NCI-H345 (cell line): ENCODE data around the gene AUH.
A peak's percentile ranks its signal among the peaks of the same experiment; 100 is the strongest.
"Not testable (repeated sequence)": the region's sequence is repeated elsewhere in the genome, so short reads cannot be mapped to it uniquely, and the experiment has no call there.

ENCODE experiments used
- DNase-seq: peaks from one replicate; lab custom pipeline; 2025; lab: John Stamatoyannopoulos, UW

The AUH gene

GRCh38 chr9:91208419-91208745, 153.3 kb downstream of the AUH start:
- no peak for DNase-seq

GRCh38 chr9:91207729-91208418, 153.8 kb downstream of the AUH start:
- no peak for DNase-seq

GRCh38 chr9:91207397-91207728, 154.4 kb downstream of the AUH start:
- DNase-seq: no peak

GRCh38 chr9:91206806-91207205, 154.9 kb downstream of the AUH start:
- no peak for DNase-seq

- no peak for DNase-seq
These were observed 158.9 kb downstream of the AUH start for GRCh38 chr9:91202736-91203283.

- DNase-seq: no peak
These were observed 160.9 kb downstream of the AUH start for GRCh38 chr9:91200692-91201336.

- DNase-seq: no peak
These were observed 161.8 kb downstream of the AUH start for GRCh38 chr9:91199739-91200497.

GRCh38 chr9:91198881-91199280, 162.8 kb downstream of the AUH start:
- not testable (repeated sequence) for DNase-seq

- DNase-seq: no peak
These were observed 163.3 kb downstream of the AUH start for GRCh38 chr9:91198405-91198804.

GRCh38 chr9:91197232-91198181, 164.2 kb downstream of the AUH start:
- DNase-seq: peak; percentile 23

GRCh38 chr9:91196103-91196950, 165.4 kb downstream of the AUH start:
- DNase-seq: no peak

- no peak for DNase-seq
These were observed 166.2 kb downstream of the AUH start for GRCh38 chr9:91195372-91196012.

GRCh38 chr9:91193658-91194391, 167.9 kb downstream of the AUH start:
- no peak for DNase-seq

- DNase-seq: peak; percentile 15
These were observed 168.5 kb downstream of the AUH start for GRCh38 chr9:91193087-91193657.

- DNase-seq: no peak
These were observed 169.2 kb downstream of the AUH start for GRCh38 chr9:91192381-91193086.

- DNase-seq: no peak
These were observed 170.0 kb downstream of the AUH start for GRCh38 chr9:91191411-91192380.

GRCh38 chr9:91190062-91190461, 171.7 kb downstream of the AUH start:
- DNase-seq: no peak
